H9 (cell line): Measurements from ENCODE around the gene DCAF12. TPM values are rescaled to one million over a fixed set of nuclear protein-coding genes. Genes with fewer than 3 reads are reported as not detected.

Source experiments
- DNase-seq: peaks from one replicate; pipeline ENCODE4 v3.0.0-alpha.2; 2017
- H2AFZ ChIP-seq: one replicate; pipeline ENCODE4 v1.6.1; 2013; ENCODE audit warnings: mild to moderate bottlenecking, low read length, control low read depth, moderate library complexity
- H2AK5ac ChIP-seq: 2 replicates; pipeline ENCODE4 v1.6.1; 2013; ENCODE audit warnings: low read length, control low read depth, mixed read lengths; ENCODE audit not compliant: insufficient read length
- H2BK120ac ChIP-seq: one replicate; pipeline ENCODE4 v1.6.1; 2013; ENCODE audit warnings: low read depth, mild to moderate bottlenecking, low read length, control low read depth, inconsistent platforms; ENCODE audit not compliant: poor library complexity, severe bottlenecking
- H2BK12ac ChIP-seq: 2 replicates; pipeline ENCODE4 v1.6.1; 2013; ENCODE audit warnings: low read length, control low read depth, mixed read lengths, low read depth; ENCODE audit not compliant: insufficient read length
- H2BK15ac ChIP-seq: 2 replicates; pipeline ENCODE4 v1.6.1; 2013; ENCODE audit warnings: low read depth, low read length, control low read depth
- H2BK20ac ChIP-seq: one replicate; pipeline ENCODE4 v1.6.1; 2013; ENCODE audit warnings: low read depth, mild to moderate bottlenecking, low read length, control low read depth, inconsistent platforms; ENCODE audit not compliant: poor library complexity, severe bottlenecking
- H2BK5ac ChIP-seq: 2 replicates; pipeline ENCODE4 v1.6.1; 2013; ENCODE audit warnings: low read length, control low read depth, mixed read lengths; ENCODE audit not compliant: insufficient read length
- H3K14ac ChIP-seq: 2 replicates; pipeline ENCODE4 v1.6.1; 2013; ENCODE audit warnings: low read length, control low read depth; ENCODE audit not compliant: insufficient read depth
- H3K18ac ChIP-seq: 2 replicates; pipeline ENCODE4 v1.6.1; 2013; ENCODE audit warnings: low read depth, mild to moderate bottlenecking, mixed read lengths, low read length, control low read depth; ENCODE audit not compliant: insufficient read length
- H3K23ac ChIP-seq: 2 replicates; pipeline ENCODE4 v1.6.1; 2013; ENCODE audit warnings: low read length, control low read depth, mixed read lengths, low read depth; ENCODE audit not compliant: insufficient read length
- H3K23me2 ChIP-seq: 2 replicates; pipeline ENCODE4 v1.6.1; 2013; ENCODE audit warnings: low read depth, mild to moderate bottlenecking, mixed read lengths, low read length, control low read depth; ENCODE audit not compliant: insufficient read length, poor library complexity, severe bottlenecking
- H3K27ac ChIP-seq: 2 replicates; pipeline ENCODE4 v1.5.1; 2013; ENCODE audit warnings: low read length, control low read depth, mixed read lengths, low read depth; ENCODE audit not compliant: insufficient read length
- H3K27me3 ChIP-seq: 2 replicates; pipeline ENCODE4 v1.6.1; 2013; ENCODE audit warnings: low read length, control low read depth, inconsistent platforms; ENCODE audit not compliant: insufficient read depth
- H3K4ac ChIP-seq: 2 replicates; pipeline ENCODE4 v1.6.1; 2013; ENCODE audit warnings: low read depth, mild to moderate bottlenecking, control low read depth, inconsistent platforms, low read length, moderate library complexity
- H3K4me1 ChIP-seq: 2 replicates; pipeline ENCODE4 v1.6.1; 2013; ENCODE audit warnings: low read length, control low read depth, inconsistent platforms; ENCODE audit not compliant: insufficient read depth
- H3K4me2 ChIP-seq: 2 replicates; pipeline ENCODE4 v1.6.1; 2013; ENCODE audit warnings: low read length, control low read depth, mixed read lengths; ENCODE audit not compliant: insufficient read length, insufficient read depth
- H3K56ac ChIP-seq: 2 replicates; pipeline ENCODE4 v1.6.1; 2013; ENCODE audit warnings: low read depth, mild to moderate bottlenecking, mixed read lengths, low read length, control low read depth; ENCODE audit not compliant: insufficient read length
- H3K79me1 ChIP-seq: 2 replicates; pipeline ENCODE4 v1.6.1; 2013; ENCODE audit warnings: low read depth, mild to moderate bottlenecking, moderate library complexity, low read length, control low read depth, inconsistent platforms; ENCODE audit not compliant: insufficient read depth, poor library complexity, severe bottlenecking
- H3K79me2 ChIP-seq: 2 replicates; pipeline ENCODE4 v1.6.1; 2013; ENCODE audit warnings: low read length, control low read depth, inconsistent platforms; ENCODE audit not compliant: insufficient read depth
- H3K9ac ChIP-seq: 2 replicates; pipeline ENCODE4 v1.6.1; 2013; ENCODE audit warnings: low read length, control low read depth, mixed read lengths; ENCODE audit not compliant: insufficient read length; ENCODE audit errors: extremely low read depth
- H3K9me3 ChIP-seq: one replicate; pipeline ENCODE4 v1.6.1; 2013; ENCODE audit warnings: low read depth, low read length, inconsistent platforms; ENCODE audit not compliant: control insufficient read depth
- H3T11ph ChIP-seq: one replicate; pipeline ENCODE4 v1.6.1; 2013; ENCODE audit warnings: mild to moderate bottlenecking, low read length, control low read depth, inconsistent platforms
- H4K20me1 ChIP-seq: one replicate; pipeline ENCODE4 v1.6.1; 2013; ENCODE audit not compliant: control insufficient read depth, insufficient read length, insufficient read depth
- H4K5ac ChIP-seq: 2 replicates; pipeline ENCODE4 v1.6.1; 2013; ENCODE audit warnings: low read depth, mild to moderate bottlenecking, mixed read lengths, low read length, control low read depth; ENCODE audit not compliant: insufficient read length
- H4K8ac ChIP-seq: replicated peaks from 2 replicates; pipeline ENCODE4 v1.6.1; 2013; ENCODE audit warnings: low read length, control low read depth, mixed read lengths, low read depth; ENCODE audit not compliant: insufficient read length
- H4K91ac ChIP-seq: 2 replicates; pipeline ENCODE4 v1.6.1; 2013; ENCODE audit warnings: low read depth, mild to moderate bottlenecking, moderate library complexity, mixed read lengths, low read length, control low read depth; ENCODE audit not compliant: insufficient read length
- H3K27ac Mint-ChIP-seq, 3 experiments: 2 replicates in 2 of 3; 3 replicates in 1 of 3; pipeline ENCODE4 v1.8.0; 2020 to 2021; ENCODE audit warnings: mixed read lengths in 3 of 3, mild to moderate bottlenecking in 1 of 3, moderate library complexity in 1 of 3
- H3K27me3 Mint-ChIP-seq: 2 replicates; pipeline ENCODE4 v1.8.0; 2021; ENCODE audit warnings: low read depth, mild to moderate bottlenecking, moderate library complexity, mixed read lengths
- H3K36me3 Mint-ChIP-seq, 3 experiments: 2 replicates in 2 of 3; 3 replicates in 1 of 3; pipeline ENCODE4 v1.8.0; 2020 to 2021; ENCODE audit warnings: low read depth in 3 of 3, mixed read lengths in 3 of 3; ENCODE audit not compliant: insufficient read depth in 1 of 3
- H3K4me1 Mint-ChIP-seq, 2 experiments: 2 replicates each; pipeline ENCODE4 v1.8.0; 2020; ENCODE audit warnings: mixed read lengths in 2 of 2
- H3K4me3 Mint-ChIP-seq, 2 experiments: 2 replicates in 1 of 2; 3 replicates in 1 of 2; pipeline ENCODE4 v1.8.0; 2020 to 2021; ENCODE audit warnings: mild to moderate bottlenecking in 2 of 2, mixed read lengths in 2 of 2, moderate library complexity in 1 of 2
- H3K9me3 Mint-ChIP-seq, 2 experiments: 2 replicates in 1 of 2; 3 replicates in 1 of 2; pipeline ENCODE4 v1.8.0; 2020; ENCODE audit warnings: mild to moderate bottlenecking in 2 of 2, mixed read lengths in 2 of 2, moderate library complexity in 1 of 2
- CTCF ChIP-seq: fragments of 200-600 bp; sonication (generic); conservative IDR thresholded peaks from 3 replicates; pipeline ENCODE4 v1.8.0; 2021; ENCODE audit warnings: antibody characterized with exemption, mild to moderate bottlenecking
- WGBS: extraction: QIAGEN DNeasy Blood & Tissue Kit; methylation state at CpG from one replicate; pipeline ENCODE4 v1.1.7; 2013; ENCODE audit warnings: missing lambda C conversion rate, low lambda C conversion rate, mixed read lengths; ENCODE audit not compliant: insufficient read length; ENCODE audit errors: extremely low coverage; 5-methylcytosine and 5-hydroxymethylcytosine counted together
- total RNA-seq: library from RNA; stranded (reverse); gene quantifications from 2 replicates; pipeline ENCODE4 v1.2.1, GENCODE V29; 2021

Gene DCAF12
- total RNA-seq, 1 experiment from 2014 or later: 33.6 TPM

GRCh38 chr9:34145165-34145564 lies 18.7 kb upstream of the DCAF12 start:
- Mint-ChIP-seq H3K27me3 (peaks cover 1% of the 10 kb centered on the region; the same call in 1 of the 2 replicates), H3K4me1 (no peaks in the 10 kb centered on the region), H3K36me3 (no peaks in the 10 kb centered on the region), H3K4me3 (no peak overlapping the region), H3K9me3 (no peaks in the 10 kb centered on the region), H3K27ac (no peak overlapping the region)
- Histone ChIP-seq H3K27ac (no peak overlapping the region), H3K9ac (no peak overlapping the region), H3K4me1 (no peaks in the 10 kb centered on the region), H3K14ac (no peak overlapping the region), H2BK12ac (no peak overlapping the region), H4K20me1 (no peaks in the 10 kb centered on the region), H2BK15ac (no peak overlapping the region), H3T11ph (no peak overlapping the region), H3K23ac (no peak overlapping the region), H3K4me2 (no peak overlapping the region), H2AFZ (no peak overlapping the region), H4K8ac (no peak overlapping the region), H4K91ac (no peak overlapping the region), H3K27me3 (no peaks in the 10 kb centered on the region), H3K23me2 (no peaks in the 10 kb centered on the region), H2BK120ac (no peak overlapping the region), H4K5ac (no peak overlapping the region), H3K56ac (no peak overlapping the region), H3K79me2 (no peaks in the 10 kb centered on the region), H3K18ac (no peak overlapping the region), H3K4ac (no peak overlapping the region), H2BK20ac (no peak overlapping the region), H2BK5ac (no peak overlapping the region), H2AK5ac (no peak overlapping the region), H3K9me3 (no peaks in the 10 kb centered on the region), H3K79me1 (no peaks in the 10 kb centered on the region)
- no CpG with 5 or more reads among the region's 3 CpGs for WGBS
- no peak for DNase-seq
- TF ChIP-seq CTCF: no peak
